ENCODE results near the gene SETBP1. TPM values are rescaled to one million over a fixed set of nuclear protein-coding genes. Genes with fewer than 3 reads are reported as not detected.

SETBP1 gene
- total RNA-seq, 1 donor, result 2.6 TPM

GRCh38 chr18:44818668-44819403 lies 138.1 kb downstream of the SETBP1 start:
- no peak overlapping the region for H3K4me3 ChIP-seq (ENCODE audit: low read depth, low read length)
- TF ChIP-seq CTCF (IDR thresholded peaks at IDR 0.05; ENCODE audit: insufficient read depth, low read depth, low read length), result no peak
- DNase-seq (ENCODE audit: low read depth), result no peak

GRCh38 chr18:44819944-44820510 lies 139.3 kb downstream of the SETBP1 start:
- H3K4me3 ChIP-seq (ENCODE audit: low read depth, low read length), result no peak overlapping the region
- TF ChIP-seq CTCF (IDR thresholded peaks at IDR 0.05; ENCODE audit: insufficient read depth, low read depth, low read length), result no peak
- no peak for DNase-seq (ENCODE audit: low read depth)

GRCh38 chr18:44821924-44822323 lies 141.2 kb downstream of the SETBP1 start:
- TF ChIP-seq CTCF (IDR thresholded peaks at IDR 0.05; ENCODE audit: insufficient read depth, low read depth, low read length), result no peak
- DNase-seq (ENCODE audit: low read depth), result no peak
- H3K4me3 ChIP-seq (ENCODE audit: low read depth, low read length), result no peak overlapping the region

GRCh38 chr18:44823286-44823685 lies 142.6 kb downstream of the SETBP1 start:
- TF ChIP-seq CTCF (IDR thresholded peaks at IDR 0.05; ENCODE audit: insufficient read depth, low read depth, low read length), result no peak
- no peak for DNase-seq (ENCODE audit: low read depth)

GRCh38 chr18:44823782-44824181 lies 143.1 kb downstream of the SETBP1 start:
- no peak for TF ChIP-seq CTCF (IDR thresholded peaks at IDR 0.05; ENCODE audit: insufficient read depth, low read depth, low read length)
- DNase-seq (ENCODE audit: low read depth), result no peak
- H3K4me3 ChIP-seq (ENCODE audit: low read depth, low read length), result no peak overlapping the region

More at GRCh38 chr18:44823286-44823685, 142.6 kb downstream of the SETBP1 start:
- no peak overlapping the region for H3K4me3 ChIP-seq (ENCODE audit: low read depth, low read length)

GRCh38 chr18:44824884-44825283 lies 144.2 kb downstream of the SETBP1 start:
- H3K4me3 ChIP-seq (ENCODE audit: low read depth, low read length), result no peak overlapping the region
- no peak for DNase-seq (ENCODE audit: low read depth)
- TF ChIP-seq CTCF (IDR thresholded peaks at IDR 0.05; ENCODE audit: insufficient read depth, low read depth, low read length), result no peak
